Hepatocyte (in vitro differentiated cells): ENCODE data around the gene TRMT44. TPM values are rescaled to one million over a fixed set of nuclear protein-coding genes. Genes with fewer than 3 reads are reported as not detected.

Experiments used
- DNase-seq: peaks from one replicate; pipeline ENCODE4 v3.0.0-alpha.2; 2016; ENCODE audit warnings: low spot score
- H2AFZ ChIP-seq: fragments of 200-600 bp; sonication (generic); 2 replicates; pipeline ENCODE4 v1.6.0; 2016; ENCODE audit warnings: antibody characterized with exemption, mild to moderate bottlenecking
- H3K27ac ChIP-seq: fragments of 200-600 bp; sonication (generic); 2 replicates; pipeline ENCODE4 v1.5.1; 2016; ENCODE audit warnings: mild to moderate bottlenecking
- H3K27me3 ChIP-seq: fragments of 200-600 bp; sonication (generic); 2 replicates; pipeline ENCODE4 v1.6.1; 2016
- H3K36me3 ChIP-seq: fragments of 200-600 bp; sonication (generic); replicated peaks from 2 replicates; pipeline ENCODE4 v1.5.1; 2016; ENCODE audit warnings: low read depth; ENCODE audit not compliant: insufficient read depth
- H3K4me1 ChIP-seq: fragments of 200-600 bp; sonication (generic); 2 replicates; pipeline ENCODE4 v1.5.1; 2016; ENCODE audit warnings: mild to moderate bottlenecking, moderate library complexity; ENCODE audit not compliant: insufficient read depth
- H3K4me2 ChIP-seq: fragments of 200-600 bp; sonication (generic); 2 replicates; pipeline ENCODE4 v1.6.0; 2016
- H3K4me3 ChIP-seq: fragments of 200-600 bp; sonication (generic); 2 replicates; pipeline ENCODE4 v1.5.1; 2016; ENCODE audit warnings: mild to moderate bottlenecking
- H3K79me2 ChIP-seq: fragments of 200-600 bp; sonication (generic); 2 replicates; pipeline ENCODE4 v1.6.0; 2017; ENCODE audit warnings: mild to moderate bottlenecking
- H3K9me2 ChIP-seq: fragments of 200-600 bp; sonication (generic); replicated peaks from 2 replicates; pipeline ENCODE4 v1.6.0; 2017; ENCODE audit warnings: mild to moderate bottlenecking; ENCODE audit not compliant: insufficient read depth
- H3K9me3 ChIP-seq: fragments of 200-600 bp; sonication (generic); 2 replicates; pipeline ENCODE4 v1.5.1; 2016; ENCODE audit warnings: low read depth, mild to moderate bottlenecking
- H4K20me1 ChIP-seq: fragments of 200-600 bp; sonication (generic); 2 replicates; pipeline ENCODE4 v1.6.0; 2016; ENCODE audit warnings: mild to moderate bottlenecking; ENCODE audit not compliant: insufficient read depth, poor library complexity, severe bottlenecking
- CTCF ChIP-seq: fragments of 200-600 bp; sonication (generic); IDR thresholded peaks from 2 replicates; pipeline ENCODE4 v1.5.1; 2016; ENCODE audit warnings: antibody characterized with exemption, mild to moderate bottlenecking; ENCODE audit not compliant: poor library complexity
- EZH2 ChIP-seq: fragments of 200-600 bp; sonication (generic); IDR thresholded peaks from 2 replicates; pipeline ENCODE4 v1.6.1; 2016; ENCODE audit warnings: antibody characterized with exemption, mild to moderate bottlenecking, borderline replicate concordance
- EZH2phosphoT487 ChIP-seq: fragments of 200-600 bp; sonication (generic); IDR thresholded peaks from one replicate; pipeline ENCODE4 v1.6.1; 2018; ENCODE audit warnings: antibody characterized with exemption, mild to moderate bottlenecking, low read depth, moderate library complexity; ENCODE audit not compliant: unreplicated experiment, severe bottlenecking
- WGBS: methylation state at CpG from one replicate; pipeline ENCODE4 v1.1.6; 2016; ENCODE audit warnings: low lambda C conversion rate; ENCODE audit errors: missing lambda C conversion rate; 5-methylcytosine and 5-hydroxymethylcytosine counted together
- polyA plus RNA-seq: library from polyadenylated mRNA; unstranded; fragments of >200 nt; fragmentation: Nextera tagmentation; extraction: Ambion mirVana; gene quantifications from 2 replicates; pipeline ENCODE4 v1.2.1, GENCODE V29; 2016
- total RNA-seq: library from RNA; depleted of rRNA; stranded (reverse); fragments of >200 nt; gene quantifications from 2 replicates; pipeline ENCODE4 v1.2.3, GENCODE V29; 2014

The TRMT44 gene
- total and polyA plus RNA-seq, 2 experiments from 2014 or later = 8.2 to 13.2 TPM

- no peak for DNase-seq
- Histone ChIP-seq H3K27me3 (no peaks in the 10 kb centered on the region), H3K4me1 (peaks cover 13% of the 10 kb centered on the region), H3K9me2 (no peaks in the 10 kb centered on the region), H3K36me3 (no peaks in the 10 kb centered on the region), H3K79me2 (no peaks in the 10 kb centered on the region), H3K9me3 (no peaks in the 10 kb centered on the region), H3K4me2 (no peak overlapping the region), H3K27ac (no peak overlapping the region), H3K4me3 (no peak overlapping the region), H2AFZ (no peak overlapping the region), H4K20me1 (no peaks in the 10 kb centered on the region)
- TF ChIP-seq CTCF (no peak), EZH2 (no peak), EZH2phosphoT487 (no peak)
- 91% methylated on average over 7 of the region's 7 CpGs for WGBS
Measured at GRCh38 chr4:8505229-8505628, 64.7 kb downstream of the TRMT44 start.

- Histone ChIP-seq H3K79me2 (no peaks in the 10 kb centered on the region), H4K20me1 (no peaks in the 10 kb centered on the region), H3K27ac (no peak overlapping the region), H3K9me3 (no peaks in the 10 kb centered on the region), H3K9me2 (no peaks in the 10 kb centered on the region), H3K36me3 (no peaks in the 10 kb centered on the region), H3K4me2 (no peak overlapping the region), H2AFZ (no peak overlapping the region), H3K4me1 (peaks cover 13% of the 10 kb centered on the region), H3K27me3 (no peaks in the 10 kb centered on the region), H3K4me3 (no peak overlapping the region)
- no peak for TF ChIP-seq EZH2phosphoT487
- TF ChIP-seq CTCF = no peak
- no peak for TF ChIP-seq EZH2
- no peak for DNase-seq
- 64% methylated on average over 5 of the region's 5 CpGs for WGBS
Measured at GRCh38 chr4:8506006-8506372, 65.4 kb downstream of the TRMT44 start.

GRCh38 chr4:8506373-8507195, 66.0 kb downstream of the TRMT44 start:
- H3K79me2 ChIP-seq = no peaks in the 10 kb centered on the region
- H3K4me3 ChIP-seq = no peak overlapping the region
- no peaks in the 10 kb centered on the region for H3K9me3 ChIP-seq
- no peak overlapping the region for H2AFZ ChIP-seq
- H3K4me1 ChIP-seq = peaks cover 13% of the 10 kb centered on the region
- no peak overlapping the region for H3K4me2 ChIP-seq
- 56% methylated on average over 21 of the region's 21 CpGs for WGBS
- H3K27me3 ChIP-seq = no peaks in the 10 kb centered on the region
- peak; percentile 32 for DNase-seq
- TF ChIP-seq CTCF = no peak
- no peak for TF ChIP-seq EZH2
- no peak for TF ChIP-seq EZH2phosphoT487
- no peaks in the 10 kb centered on the region for H4K20me1 ChIP-seq
- H3K27ac ChIP-seq = peak overlapping the region; percentile 17
- no peaks in the 10 kb centered on the region for H3K36me3 ChIP-seq
- no peaks in the 10 kb centered on the region for H3K9me2 ChIP-seq
